Measurements from ENCODE around the gene SMARCD1. TPM values are rescaled to one million over a fixed set of nuclear protein-coding genes. Genes with fewer than 3 reads are reported as not detected.

The SMARCD1 gene
- total RNA-seq, 1 experiment from 2014 or later, result 152 TPM

- intact Hi-C loops (cut with micrococcal nuclease; ENCODE audit: unreplicated experiment), result no loop called here
- H3K36me3 ChIP-seq (ENCODE audit: insufficient read depth, low read length, poor library complexity, severe bottlenecking), result peaks cover 52% of the 10 kb centered on the region
- H3K9me3 ChIP-seq (ENCODE audit: low read depth, low read length, poor library complexity, severe bottlenecking), result no peaks in the 10 kb centered on the region
- TF ChIP-seq EZH2 (IDR thresholded peaks at IDR 0.05; ENCODE audit: borderline replicate concordance, low read depth, low read length, poor library complexity, severe bottlenecking), result no peak
- TF ChIP-seq, protein P1, sequence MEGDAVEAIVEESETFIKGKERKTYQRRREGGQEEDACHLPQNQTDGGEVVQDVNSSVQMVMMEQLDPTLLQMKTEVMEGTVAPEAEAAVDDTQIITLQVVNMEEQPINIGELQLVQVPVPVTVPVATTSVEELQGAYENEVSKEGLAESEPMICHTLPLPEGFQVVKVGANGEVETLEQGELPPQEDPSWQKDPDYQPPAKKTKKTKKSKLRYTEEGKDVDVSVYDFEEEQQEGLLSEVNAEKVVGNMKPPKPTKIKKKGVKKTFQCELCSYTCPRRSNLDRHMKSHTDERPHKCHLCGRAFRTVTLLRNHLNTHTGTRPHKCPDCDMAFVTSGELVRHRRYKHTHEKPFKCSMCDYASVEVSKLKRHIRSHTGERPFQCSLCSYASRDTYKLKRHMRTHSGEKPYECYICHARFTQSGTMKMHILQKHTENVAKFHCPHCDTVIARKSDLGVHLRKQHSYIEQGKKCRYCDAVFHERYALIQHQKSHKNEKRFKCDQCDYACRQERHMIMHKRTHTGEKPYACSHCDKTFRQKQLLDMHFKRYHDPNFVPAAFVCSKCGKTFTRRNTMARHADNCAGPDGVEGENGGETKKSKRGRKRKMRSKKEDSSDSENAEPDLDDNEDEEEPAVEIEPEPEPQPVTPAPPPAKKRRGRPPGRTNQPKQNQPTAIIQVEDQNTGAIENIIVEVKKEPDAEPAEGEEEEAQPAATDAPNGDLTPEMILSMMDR (conservative IDR thresholded peaks at IDR 0.05; ENCODE audit: low read depth, low read length), result no peak
- H3K27me3 ChIP-seq (replicated peaks; ENCODE audit: insufficient read depth, low read depth, low read length, poor library complexity), result no peaks in the 10 kb centered on the region
- no peak overlapping the region for H3K27ac ChIP-seq (ENCODE audit: low read depth, low read length, poor library complexity, severe bottlenecking)
- ChIA-PET CTCF (interaction anchor here (0.7 to 1.2 kb wide), 2 partner anchors 25 to 62 kb away, joined by 3 to 6 read pairs; partner anchors contain the start of genes COX14 and RACGAP1), POLR2A (ENCODE audit: low non-redundant PET) (interaction anchor here (0.5 to 0.6 kb wide), 2 partner anchors 9 to 14 kb away, joined by 3 read pairs; no protein-coding TSS in a partner anchor)
- H3K4me1 ChIP-seq (ENCODE audit: insufficient read depth, low read length, poor library complexity, severe bottlenecking), result peaks cover 5% of the 10 kb centered on the region
- H3K4me3 ChIP-seq (ENCODE audit: low read depth, low read length, poor library complexity, severe bottlenecking), result no peak overlapping the region
- DNase-seq (ENCODE audit: low spot score), result no peak
- BruUV-seq (replicated peaks), result no TSS peak
These were observed 2.0 kb downstream of the SMARCD1 start for GRCh38 chr12:50087151-50087550.

- H3K4me1 ChIP-seq (ENCODE audit: insufficient read depth, low read length, poor library complexity, severe bottlenecking), result peaks cover 5% of the 10 kb centered on the region
- intact Hi-C loops (cut with micrococcal nuclease; ENCODE audit: unreplicated experiment), result no loop called here
- no peaks in the 10 kb centered on the region for H3K27me3 ChIP-seq (replicated peaks; ENCODE audit: insufficient read depth, low read depth, low read length, poor library complexity)
- BruUV-seq (replicated peaks), result no TSS peak
- H3K4me3 ChIP-seq (ENCODE audit: low read depth, low read length, poor library complexity, severe bottlenecking), result no peak overlapping the region
- DNase-seq (ENCODE audit: low spot score), result no peak
- ChIA-PET CTCF (interaction anchor here (0.7 to 1.2 kb wide), 3 partner anchors 17 to 63 kb away, joined by 3 to 6 read pairs (median 3); partner anchors contain the start of genes COX14 and RACGAP1), POLR2A (ENCODE audit: low non-redundant PET) (interaction anchor here (0.6 kb wide), 1 partner anchor 13 kb away, joined by 3 read pairs; no protein-coding TSS in a partner anchor)
- TF ChIP-seq, protein P1 (conservative IDR thresholded peaks at IDR 0.05; ENCODE audit: low read depth, low read length), result no peak
- TF ChIP-seq EZH2 (IDR thresholded peaks at IDR 0.05; ENCODE audit: borderline replicate concordance, low read depth, low read length, poor library complexity, severe bottlenecking), result no peak
- no peaks in the 10 kb centered on the region for H3K9me3 ChIP-seq (ENCODE audit: low read depth, low read length, poor library complexity, severe bottlenecking)
- H3K36me3 ChIP-seq (ENCODE audit: insufficient read depth, low read length, poor library complexity, severe bottlenecking), result peaks cover 58% of the 10 kb centered on the region
- no peak overlapping the region for H3K27ac ChIP-seq (ENCODE audit: low read depth, low read length, poor library complexity, severe bottlenecking)
These were observed 2.9 kb downstream of the SMARCD1 start for GRCh38 chr12:50087995-50088394.

GRCh38 chr12:50088577-50089335 is 3.6 kb downstream of the SMARCD1 start:
- BruUV-seq (replicated peaks), result no TSS peak
- ChIA-PET POLR2A (ENCODE audit: low non-redundant PET) (interaction anchor here (0.5 kb wide), 1 partner anchor 26 kb away, joined by 11 read pairs; no protein-coding TSS in a partner anchor), CTCF (interaction anchor here (0.7 kb wide), 1 partner anchor 18 kb away, joined by 3 read pairs; no protein-coding TSS in a partner anchor)
- Histone ChIP-seq H3K27me3 (replicated peaks; ENCODE audit: insufficient read depth, low read depth, low read length, poor library complexity) (no peaks in the 10 kb centered on the region), H3K27ac (ENCODE audit: low read depth, low read length, poor library complexity, severe bottlenecking) (no peak overlapping the region), H3K9me3 (ENCODE audit: low read depth, low read length, poor library complexity, severe bottlenecking) (no peaks in the 10 kb centered on the region), H3K4me3 (ENCODE audit: low read depth, low read length, poor library complexity, severe bottlenecking) (no peak overlapping the region), H3K36me3 (ENCODE audit: insufficient read depth, low read length, poor library complexity, severe bottlenecking) (peaks cover 65% of the 10 kb centered on the region), H3K4me1 (ENCODE audit: insufficient read depth, low read length, poor library complexity, severe bottlenecking) (peaks cover 5% of the 10 kb centered on the region)
- TF ChIP-seq EZH2 (IDR thresholded peaks at IDR 0.05; ENCODE audit: borderline replicate concordance, low read depth, low read length, poor library complexity, severe bottlenecking), result no peak
- TF ChIP-seq, protein P1 (conservative IDR thresholded peaks at IDR 0.05; ENCODE audit: low read depth, low read length), result peak; percentile 89
- intact Hi-C loops (cut with micrococcal nuclease; ENCODE audit: unreplicated experiment), result no loop called here
- DNase-seq (ENCODE audit: low spot score), result peak; percentile 66

All from A673 (cell line).